H1 (cell line): ENCODE data around the gene ORMDL2. TPM values are rescaled to one million over a fixed set of nuclear protein-coding genes. Genes with fewer than 3 reads are reported as not detected.
"Not testable (repeated sequence)": the region's sequence is repeated elsewhere in the genome, so short reads cannot be mapped to it uniquely, and the experiment has no call there.

ENCODE experiments used
- CTCF ChIA-PET: fragments of 300-600 bp; sonication (Branson Sonifier 250); formaldehyde crosslinking; loops from one replicate; lab custom pipeline; 2021; ENCODE audit not compliant: partially characterized antibody; lab: Charles Lee
- POLR2A ChIA-PET: fragments of 300-600 bp; sonication (Branson Sonifier 250); formaldehyde crosslinking; loops from one replicate; lab custom pipeline; 2021; ENCODE audit warnings: inconsistent platforms; ENCODE audit not compliant: partially characterized antibody; lab: Charles Lee
- DNase-seq, 2 experiments: peaks; one replicate each; pipeline versions ENCODE4 v3.0.0 to v3.0.0-alpha.2; 2010 to 2022; ENCODE audit warnings: low spot score in 2 of 2, low read depth in 1 of 2, mixed read lengths in 1 of 2
- FAIRE-seq: peaks from 2 replicates; lab custom pipeline; 2011; peaks lifted over from hg19 to GRCh38; lab: Jason Lieb, UNC
- H2AFZ ChIP-seq: 2 replicates; pipeline ENCODE4 v1.8.1; 2012; ENCODE audit warnings: low read length, inconsistent platforms
- H2AK5ac ChIP-seq: 2 replicates; pipeline ENCODE4 v1.6.1; 2013; ENCODE audit warnings: low read depth, low read length
- H2BK120ac ChIP-seq: replicated peaks from 2 replicates; pipeline ENCODE3; 2013; ENCODE audit warnings: low read depth, low read length, inconsistent platforms
- H2BK12ac ChIP-seq: 2 replicates; pipeline ENCODE4 v1.6.1; 2013; ENCODE audit warnings: low read depth, low read length
- H2BK15ac ChIP-seq: 2 replicates; pipeline ENCODE4 v1.6.1; 2013; ENCODE audit warnings: low read length
- H2BK20ac ChIP-seq: 2 replicates; pipeline ENCODE4 v1.6.1; 2013; ENCODE audit warnings: low read length
- H2BK5ac ChIP-seq: 2 replicates; pipeline ENCODE4 v1.6.1; 2013; ENCODE audit warnings: low read depth, low read length
- H3K14ac ChIP-seq: 2 replicates; pipeline ENCODE4 v1.6.1; 2013; ENCODE audit warnings: inconsistent platforms; ENCODE audit not compliant: insufficient read length
- H3K18ac ChIP-seq: 2 replicates; pipeline ENCODE4 v1.6.1; 2013; ENCODE audit warnings: low read length; ENCODE audit errors: extremely low read depth
- H3K23ac ChIP-seq: 2 replicates; pipeline ENCODE4 v1.6.1; 2013; ENCODE audit warnings: inconsistent platforms; ENCODE audit not compliant: insufficient read length
- H3K23me2 ChIP-seq: 2 replicates; pipeline ENCODE4 v1.6.1; 2013; ENCODE audit warnings: low read depth, low read length
- H3K27ac ChIP-seq: 2 replicates; pipeline ENCODE4 v1.6.1; 2011; ENCODE audit warnings: low read depth, low read length, inconsistent platforms
- H3K27me3 ChIP-seq, 4 experiments: replicated peaks in 1 of 4; 1 replicate in 1 of 4; 2 replicates in 3 of 4; pipeline versions ENCODE4 v1.6.1 to v1.8.1; 2011 to 2013; ENCODE audit warnings: low read length in 3 of 4, mild to moderate bottlenecking in 3 of 4, inconsistent platforms in 2 of 4, mixed read lengths in 2 of 4, moderate library complexity in 1 of 4; ENCODE audit not compliant: control insufficient read depth in 3 of 4, insufficient read depth in 3 of 4; ENCODE audit errors: extremely low read depth in 1 of 4
- H3K36me3 ChIP-seq, 4 experiments: 2 replicates each; pipeline versions ENCODE4 v1.6.1 to v1.8.1; 2011 to 2013; ENCODE audit warnings: mild to moderate bottlenecking in 4 of 4, low read length in 3 of 4, moderate library complexity in 2 of 4, control low read depth in 1 of 4, inconsistent platforms in 1 of 4; ENCODE audit not compliant: insufficient read depth in 4 of 4, control insufficient read depth in 2 of 4
- H3K4ac ChIP-seq: replicated peaks from 2 replicates; pipeline ENCODE3; 2013; ENCODE audit warnings: low read length, low read depth, mixed read lengths, inconsistent platforms; ENCODE audit not compliant: insufficient read length
- H3K4me1 ChIP-seq, 4 experiments: replicated peaks in 1 of 4; 1 replicate in 1 of 4; 2 replicates in 3 of 4; pipeline versions ENCODE4 v1.6.1 to v1.8.1; 2011 to 2013; ENCODE audit warnings: low read length in 3 of 4, inconsistent platforms in 2 of 4, mixed read lengths in 1 of 4; ENCODE audit not compliant: insufficient read depth in 4 of 4, control insufficient read depth in 3 of 4
- H3K4me2 ChIP-seq, 2 experiments: 2 replicates each; pipeline versions ENCODE4 v1.6.1 to v1.8.1; 2011 to 2013; ENCODE audit warnings: low read depth in 2 of 2, low read length in 2 of 2, control low read depth in 1 of 2, inconsistent platforms in 1 of 2, mild to moderate bottlenecking in 1 of 2; ENCODE audit not compliant: insufficient read depth in 1 of 2
- H3K4me3 ChIP-seq, 4 experiments: fragments of 200-600, 300-600 bp in 1 of 4; sonication (generic), shearing (Covaris generic), sonication (Bioruptor Twin) in 1 of 4; 2 replicates each; pipeline versions ENCODE4 v1.5.1 to v1.8.1; 2011 to 2016; ENCODE audit warnings: low read length in 4 of 4, low read depth in 3 of 4, control low read depth in 2 of 4, inconsistent platforms in 2 of 4, mild to moderate bottlenecking in 2 of 4, mixed read lengths in 1 of 4, moderate library complexity in 1 of 4; ENCODE audit not compliant: insufficient read depth in 2 of 4; ENCODE audit errors: extremely low read depth in 1 of 4
- H3K56ac ChIP-seq: replicated peaks from 2 replicates; pipeline ENCODE3; 2013; ENCODE audit warnings: low read depth, mild to moderate bottlenecking, mixed read lengths, low read length, inconsistent platforms; ENCODE audit not compliant: insufficient read length
- H3K79me1 ChIP-seq: 2 replicates; pipeline ENCODE4 v1.6.1; 2013; ENCODE audit warnings: low read depth, low read length, control low read depth
- H3K79me2 ChIP-seq, 2 experiments: 2 replicates each; pipeline versions ENCODE4 v1.6.1 to v1.8.1; 2012 to 2013; ENCODE audit warnings: low read length in 2 of 2, mild to moderate bottlenecking in 2 of 2, inconsistent platforms in 1 of 2; ENCODE audit not compliant: insufficient read depth in 2 of 2, control insufficient read depth in 1 of 2
- H3K9ac ChIP-seq, 4 experiments: replicated peaks in 1 of 4; 1 replicate in 1 of 4; 2 replicates in 3 of 4; pipeline versions ENCODE4 v1.6.1 to v1.8.1; 2011 to 2013; ENCODE audit warnings: low read depth in 3 of 4, low read length in 3 of 4, control low read depth in 2 of 4, mild to moderate bottlenecking in 2 of 4, moderate library complexity in 2 of 4, inconsistent platforms in 1 of 4; ENCODE audit errors: extremely low read depth in 1 of 4
- H3K9me3 ChIP-seq, 2 experiments: 2 replicates each; pipeline versions ENCODE4 v1.6.1 to v1.8.1; 2012 to 2013; ENCODE audit warnings: mild to moderate bottlenecking in 2 of 2, moderate library complexity in 2 of 2, control low read depth in 1 of 2, inconsistent platforms in 1 of 2, low read depth in 1 of 2, low read length in 1 of 2, mixed read lengths in 1 of 2; ENCODE audit not compliant: insufficient read depth in 2 of 2
- H4K20me1 ChIP-seq, 2 experiments: replicated peaks in 1 of 2; 2 replicates each; pipeline versions ENCODE3 to v1.8.1; 2011 to 2013; ENCODE audit warnings: inconsistent platforms in 2 of 2, low read length in 2 of 2, mild to moderate bottlenecking in 1 of 2; ENCODE audit not compliant: insufficient read depth in 2 of 2, control insufficient read depth in 1 of 2
- H4K5ac ChIP-seq: 2 replicates; pipeline ENCODE4 v1.6.1; 2013; ENCODE audit warnings: low read length, low read depth, mixed read lengths, inconsistent platforms; ENCODE audit not compliant: insufficient read length
- H4K8ac ChIP-seq: 2 replicates; pipeline ENCODE4 v1.8.0; 2013; ENCODE audit warnings: mild to moderate bottlenecking, moderate library complexity, low read length, inconsistent platforms; ENCODE audit not compliant: insufficient read depth; ENCODE audit errors: extremely low read depth
- H4K91ac ChIP-seq: replicated peaks from 2 replicates; pipeline ENCODE3; 2013; ENCODE audit warnings: low read length, mixed read lengths, inconsistent platforms; ENCODE audit not compliant: insufficient read length
- WGBS, 2 experiments: shearing (Covaris generic) in 1 of 2; methylation state at CpG; one replicate each; pipeline versions ENCODE4 v1.1.6 to v1.1.7; 2013 to 2015; ENCODE audit warnings: low lambda C conversion rate in 2 of 2, mixed read lengths in 2 of 2, inconsistent platforms in 1 of 2, low coverage in 1 of 2, missing lambda C conversion rate in 1 of 2; ENCODE audit not compliant: insufficient replicate concordance in 2 of 2, insufficient coverage in 1 of 2, insufficient read length in 1 of 2; ENCODE audit errors: extremely low coverage in 1 of 2, missing lambda C conversion rate in 1 of 2; 5-methylcytosine and 5-hydroxymethylcytosine counted together
- polyA plus RNA-seq, 7 experiments: library from polyadenylated mRNA; depleted of rRNA in 3 of 7; stranded (reverse) in 5 of 7; unstranded in 2 of 7; fragments of >200 nt in 5 of 7; fragments of 200-250 nt in 2 of 7; gene quantifications; 1 replicate in 5 of 7; 2 replicates in 1 of 7; 4 replicates in 1 of 7; pipeline versions ENCODE4 v1.2.1 to v1.2.3, GENCODE V29; 2011 to 2013; ENCODE audit warnings: missing spikeins in 2 of 7, mixed read lengths in 2 of 7
- total RNA-seq: library from RNA; stranded (reverse); fragmentation: NEBNext Ultra II Directional; extraction: Animal tissue kit (Norgen Biotek cat#: 25700); gene quantifications from 2 replicates; pipeline ENCODE4 v1.2.1, GENCODE V29; 2021

ORMDL2 gene
- total and polyA plus RNA-seq, 2 of the 8 experiments (the other 6 are each of a cell fraction or from before 2014, with no cell fraction given): 39.0 to 65.6 TPM

DNA sequence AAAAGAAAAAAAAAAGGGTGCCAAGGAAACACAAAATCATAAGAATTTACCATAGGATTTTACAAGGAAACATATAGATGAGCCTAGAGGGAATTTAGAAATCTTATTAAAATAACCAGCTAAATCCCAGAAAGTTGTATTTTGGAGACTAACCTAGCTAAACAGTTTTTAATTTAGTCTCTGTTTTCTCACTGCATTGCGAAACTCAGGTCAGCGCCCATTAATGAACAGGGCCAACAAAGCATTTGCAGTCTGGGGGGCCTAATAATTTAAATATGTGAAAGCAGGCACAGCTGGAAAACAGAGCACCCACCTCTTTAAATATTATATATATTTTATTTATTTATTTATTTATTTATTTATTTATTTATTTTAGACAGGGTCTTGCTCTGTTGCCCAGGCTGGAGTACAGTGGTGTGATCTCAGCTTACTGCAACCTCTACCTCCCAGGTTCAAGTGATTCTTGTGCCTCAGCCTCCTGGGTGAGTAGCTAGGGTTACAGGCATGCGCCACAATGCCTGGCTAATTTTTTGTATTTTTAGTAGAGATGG lies 48.7 kb downstream of the ORMDL2 start:
- H4K91ac ChIP-seq, H2BK12ac ChIP-seq, H2AFZ ChIP-seq, H4K5ac ChIP-seq, H3K9me3 ChIP-seq, H4K8ac ChIP-seq, H3K4ac ChIP-seq, CTCF ChIA-PET, H3K4me2 ChIP-seq, H3K4me1 ChIP-seq, H3K27ac ChIP-seq, H3K9ac ChIP-seq, H3K79me1 ChIP-seq, H3K56ac ChIP-seq, H3K27me3 ChIP-seq, H4K20me1 ChIP-seq, DNase-seq, H3K14ac ChIP-seq, H3K23me2 ChIP-seq, H2BK15ac ChIP-seq, H2BK5ac ChIP-seq, FAIRE-seq, H2AK5ac ChIP-seq, H3K23ac ChIP-seq, H3K4me3 ChIP-seq, H3K79me2 ChIP-seq, H3K18ac ChIP-seq, H2BK20ac ChIP-seq, H2BK120ac ChIP-seq, H3K36me3 ChIP-seq: not testable (repeated sequence)
- POLR2A ChIA-PET: interaction anchor here (1.4 kb wide), 1 partner anchor 17 kb away, joined by 3 read pairs; no protein-coding TSS in a partner anchor
- 96% methylated on average over 3 of the region's 3 CpGs; no CpG with 5 or more reads in 1 of the 2 experiments for WGBS, 2 experiments

Other genes starting within 250 kb of the ORMDL2 start
- not detected in 2 replicates for gene OR2AP1, start 245.6 kb upstream of the ORMDL2 start, total RNA-seq
- gene OR2AP1, start 245.6 kb upstream of the ORMDL2 start, polyA plus RNA-seq (2011; rRNA removed): not detected in 2 replicates
- gene OR10P1, start 181.1 kb upstream of the ORMDL2 start, total RNA-seq: not detected in 2 replicates
- gene OR10P1, start 181.1 kb upstream of the ORMDL2 start, polyA plus RNA-seq (2011; rRNA removed): not detected in 2 replicates
- gene ITGA7, start 110.1 kb upstream of the ORMDL2 start, total RNA-seq: 76.4 and 86.1 TPM in 2 replicates
- 57.6 and 81.5 TPM in 2 replicates for gene ITGA7, start 110.1 kb upstream of the ORMDL2 start, polyA plus RNA-seq (2011; rRNA removed)
- gene BLOC1S1, start 102.0 kb upstream of the ORMDL2 start, total RNA-seq: 84.3 and 91.1 TPM in 2 replicates
- 149 and 185 TPM in 2 replicates for gene BLOC1S1, start 102.0 kb upstream of the ORMDL2 start, polyA plus RNA-seq (2011; rRNA removed)
- 4.2 and 4.5 TPM in 2 replicates for gene RDH5, start 97.6 kb upstream of the ORMDL2 start, total RNA-seq
- gene RDH5, start 97.6 kb upstream of the ORMDL2 start, polyA plus RNA-seq (2011; rRNA removed): 6.0 and 7.1 TPM in 2 replicates
- gene CD63, start 89.0 kb upstream of the ORMDL2 start, total RNA-seq: 440 and 460 TPM in 2 replicates
- 525 and 526 TPM in 2 replicates for gene CD63, start 89.0 kb upstream of the ORMDL2 start, polyA plus RNA-seq (2011; rRNA removed)
- gene GDF11, start 74.9 kb upstream of the ORMDL2 start, total RNA-seq: 15.1 and 18.2 TPM in 2 replicates
- gene GDF11, start 74.9 kb upstream of the ORMDL2 start, polyA plus RNA-seq (2011; rRNA removed): 12.1 and 17.6 TPM in 2 replicates
- gene SARNP, start 317 bp upstream of the ORMDL2 start, total RNA-seq: 114 and 117 TPM in 2 replicates
- gene SARNP, start 317 bp upstream of the ORMDL2 start, polyA plus RNA-seq (2011; rRNA removed): 140 and 226 TPM in 2 replicates
- gene DNAJC14, start 11.5 kb downstream of the ORMDL2 start, total RNA-seq: 32.3 and 34.3 TPM in 2 replicates
- 14.7 and 18.5 TPM in 2 replicates for gene DNAJC14, start 11.5 kb downstream of the ORMDL2 start, polyA plus RNA-seq (2011; rRNA removed)
- 2.6 and 2.7 TPM in 2 replicates for gene MMP19, start 24.9 kb downstream of the ORMDL2 start, total RNA-seq
- 2.8 and 3.3 TPM in 2 replicates for gene MMP19, start 24.9 kb downstream of the ORMDL2 start, polyA plus RNA-seq (2011; rRNA removed)
- 58.5 and 58.9 TPM in 2 replicates for gene PYM1, start 109.9 kb downstream of the ORMDL2 start, total RNA-seq
- 37.3 and 38.7 TPM in 2 replicates for gene PYM1, start 109.9 kb downstream of the ORMDL2 start, polyA plus RNA-seq (2011; rRNA removed)
- 18.0 and 21.3 TPM in 2 replicates for gene DGKA, start 113.1 kb downstream of the ORMDL2 start, total RNA-seq
- gene DGKA, start 113.1 kb downstream of the ORMDL2 start, polyA plus RNA-seq (2011; rRNA removed): 15.9 and 24.4 TPM in 2 replicates
- 120 and 128 TPM in 2 replicates for gene PMEL, start 148.0 kb downstream of the ORMDL2 start, total RNA-seq
- 382 and 467 TPM in 2 replicates for gene PMEL, start 148.0 kb downstream of the ORMDL2 start, polyA plus RNA-seq (2011; rRNA removed)
- gene CDK2, start 148.8 kb downstream of the ORMDL2 start, total RNA-seq: 41.7 and 42.5 TPM in 2 replicates
- 39.4 and 41.6 TPM in 2 replicates for gene CDK2, start 148.8 kb downstream of the ORMDL2 start, polyA plus RNA-seq (2011; rRNA removed)
- 56.7 and 65.6 TPM in 2 replicates for gene RAB5B, start 156.0 kb downstream of the ORMDL2 start, total RNA-seq
- 47.2 and 62.4 TPM in 2 replicates for gene RAB5B, start 156.0 kb downstream of the ORMDL2 start, polyA plus RNA-seq (2011; rRNA removed)
- gene SUOX, start 179.2 kb downstream of the ORMDL2 start, total RNA-seq: 22.5 and 23.1 TPM in 2 replicates
- 26.8 and 31.3 TPM in 2 replicates for gene SUOX, start 179.2 kb downstream of the ORMDL2 start, polyA plus RNA-seq (2011; rRNA removed)
- gene IKZF4, start 203.0 kb downstream of the ORMDL2 start, total RNA-seq: 12.5 and 13.3 TPM in 2 replicates
- gene IKZF4, start 203.0 kb downstream of the ORMDL2 start, polyA plus RNA-seq (2011; rRNA removed): 8.0 and 12.9 TPM in 2 replicates
- 53.4 and 64.3 TPM in 2 replicates for gene RPS26, start 223.9 kb downstream of the ORMDL2 start, total RNA-seq
- 1,236 and 1,922 TPM in 2 replicates for gene RPS26, start 223.9 kb downstream of the ORMDL2 start, polyA plus RNA-seq (2011; rRNA removed)